Body of pancreas (tissue), 4 donors: ENCODE results near the gene PKNOX2.

Experiments used
- CTCF ChIP-seq, 7 experiments: fragments of 450-650 bp in 4 of 7; fragments of 200-600 bp in 3 of 7; sonication (generic) in 3 of 7; IDR thresholded peaks; one replicate each; pipeline ENCODE4 v1.5.1; 2016 to 2019; ENCODE audit warnings: antibody characterized with exemption in 7 of 7
- POLR2A ChIP-seq, 3 donors: fragments of 450-650 bp; IDR thresholded peaks; one replicate each; pipeline ENCODE4 v1.6.1; 2016; ENCODE audit warnings: antibody characterized with exemption in 3 of 3, mild to moderate bottlenecking in 2 of 3

DNA sequence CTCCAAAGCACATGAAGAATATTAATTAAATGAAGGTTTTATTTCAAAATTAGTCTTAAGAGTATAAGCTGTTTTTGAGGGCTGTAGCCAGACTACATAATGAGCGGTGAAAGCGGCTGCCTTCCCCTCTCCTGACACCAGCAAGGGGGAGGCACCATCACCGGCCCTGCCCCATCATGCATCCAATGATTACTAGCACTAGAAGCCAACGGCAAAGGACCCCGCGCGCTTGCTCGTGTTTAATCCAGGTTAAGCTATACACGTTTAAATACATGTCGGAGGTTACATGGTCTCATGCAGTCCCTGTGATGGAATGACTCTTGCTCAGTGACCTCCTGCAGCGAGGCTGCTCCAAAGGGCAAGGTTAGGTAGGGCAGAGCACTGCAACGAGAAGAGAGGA lies 281.2 kb downstream of the PKNOX2 start:
- TF ChIP-seq CTCF (IDR thresholded peaks at IDR 0.05), result no peak
- no peak for TF ChIP-seq POLR2A (IDR thresholded peaks at IDR 0.05)
